Neural cell (in vitro differentiated cells): ENCODE data around the gene GNAQ.

Experiments
- EP300 ChIP-seq: fragments of 450-650 bp; conservative IDR thresholded peaks from 2 replicates; pipeline ENCODE4 v1.6.1; 2014; ENCODE audit warnings: antibody characterized with exemption, mild to moderate bottlenecking, moderate library complexity; ENCODE audit not compliant: poor library complexity, severe bottlenecking
- EZH2 ChIP-seq: fragments of 200-600, 300-800 bp; shearing (Covaris generic), sonication (generic); IDR thresholded peaks from 2 replicates; pipeline ENCODE4 v1.6.1; 2014; ENCODE audit warnings: antibody characterized with exemption, low read length, borderline replicate concordance, mild to moderate bottlenecking; ENCODE audit not compliant: insufficient read depth, poor library complexity, severe bottlenecking
- MXI1 ChIP-seq: fragments of 450-650 bp; conservative IDR thresholded peaks from 2 replicates; pipeline ENCODE4 v1.6.1; 2014; ENCODE audit warnings: antibody characterized with exemption, mild to moderate bottlenecking; ENCODE audit not compliant: poor library complexity, severe bottlenecking
- POLR2AphosphoS5 ChIP-seq: IDR thresholded peaks from 2 replicates; pipeline ENCODE4 v1.6.1; 2012
- RAD21 ChIP-seq: fragments of 450-650 bp; conservative IDR thresholded peaks from 2 replicates; pipeline ENCODE4 v1.6.1; 2014; ENCODE audit warnings: antibody characterized with exemption, mild to moderate bottlenecking, moderate library complexity
- SMC3 ChIP-seq: fragments of 450-650 bp; conservative IDR thresholded peaks from 2 replicates; pipeline ENCODE4 v1.6.1; 2014; ENCODE audit warnings: antibody characterized with exemption, mild to moderate bottlenecking, moderate library complexity; ENCODE audit not compliant: poor library complexity
- TAF1 ChIP-seq: IDR thresholded peaks from 2 replicates; pipeline ENCODE4 v1.6.1; 2012; ENCODE audit warnings: low read depth
- TF ChIP-seq, protein P1 (sequence below): IDR thresholded peaks from 2 replicates; pipeline ENCODE4 v1.6.1; 2012; ENCODE audit warnings: borderline replicate concordance
- TF ChIP-seq, protein P2 (sequence below): fragments of 450-650 bp; IDR thresholded peaks from 2 replicates; pipeline ENCODE4 v1.5.1; 2014; ENCODE audit warnings: antibody characterized with exemption, mild to moderate bottlenecking, moderate library complexity; ENCODE audit not compliant: poor library complexity, severe bottlenecking

DNA sequence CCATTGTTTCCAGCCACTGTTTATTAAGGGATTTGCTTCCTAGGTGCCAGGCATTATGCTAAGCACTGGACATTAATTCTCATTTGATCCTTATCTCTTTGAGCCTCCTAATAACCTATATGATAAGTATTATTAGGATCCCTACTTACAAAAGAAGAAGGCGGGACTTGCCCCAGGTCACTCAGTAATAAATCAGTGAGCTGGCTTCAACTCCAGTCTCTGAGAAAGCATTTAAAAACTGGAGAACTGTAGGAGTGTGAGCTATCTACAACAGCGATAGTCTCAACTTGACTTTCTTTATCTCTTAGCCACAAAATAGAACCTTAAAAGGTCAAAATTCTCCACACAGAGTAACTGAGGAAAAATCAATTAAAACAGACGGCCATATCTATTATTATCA lies 155.0 kb downstream of the GNAQ start:
- TF ChIP-seq, protein P1, sequence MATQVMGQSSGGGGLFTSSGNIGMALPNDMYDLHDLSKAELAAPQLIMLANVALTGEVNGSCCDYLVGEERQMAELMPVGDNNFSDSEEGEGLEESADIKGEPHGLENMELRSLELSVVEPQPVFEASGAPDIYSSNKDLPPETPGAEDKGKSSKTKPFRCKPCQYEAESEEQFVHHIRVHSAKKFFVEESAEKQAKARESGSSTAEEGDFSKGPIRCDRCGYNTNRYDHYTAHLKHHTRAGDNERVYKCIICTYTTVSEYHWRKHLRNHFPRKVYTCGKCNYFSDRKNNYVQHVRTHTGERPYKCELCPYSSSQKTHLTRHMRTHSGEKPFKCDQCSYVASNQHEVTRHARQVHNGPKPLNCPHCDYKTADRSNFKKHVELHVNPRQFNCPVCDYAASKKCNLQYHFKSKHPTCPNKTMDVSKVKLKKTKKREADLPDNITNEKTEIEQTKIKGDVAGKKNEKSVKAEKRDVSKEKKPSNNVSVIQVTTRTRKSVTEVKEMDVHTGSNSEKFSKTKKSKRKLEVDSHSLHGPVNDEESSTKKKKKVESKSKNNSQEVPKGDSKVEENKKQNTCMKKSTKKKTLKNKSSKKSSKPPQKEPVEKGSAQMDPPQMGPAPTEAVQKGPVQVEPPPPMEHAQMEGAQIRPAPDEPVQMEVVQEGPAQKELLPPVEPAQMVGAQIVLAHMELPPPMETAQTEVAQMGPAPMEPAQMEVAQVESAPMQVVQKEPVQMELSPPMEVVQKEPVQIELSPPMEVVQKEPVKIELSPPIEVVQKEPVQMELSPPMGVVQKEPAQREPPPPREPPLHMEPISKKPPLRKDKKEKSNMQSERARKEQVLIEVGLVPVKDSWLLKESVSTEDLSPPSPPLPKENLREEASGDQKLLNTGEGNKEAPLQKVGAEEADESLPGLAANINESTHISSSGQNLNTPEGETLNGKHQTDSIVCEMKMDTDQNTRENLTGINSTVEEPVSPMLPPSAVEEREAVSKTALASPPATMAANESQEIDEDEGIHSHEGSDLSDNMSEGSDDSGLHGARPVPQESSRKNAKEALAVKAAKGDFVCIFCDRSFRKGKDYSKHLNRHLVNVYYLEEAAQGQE, result no peak
- TF ChIP-seq, protein P2, sequence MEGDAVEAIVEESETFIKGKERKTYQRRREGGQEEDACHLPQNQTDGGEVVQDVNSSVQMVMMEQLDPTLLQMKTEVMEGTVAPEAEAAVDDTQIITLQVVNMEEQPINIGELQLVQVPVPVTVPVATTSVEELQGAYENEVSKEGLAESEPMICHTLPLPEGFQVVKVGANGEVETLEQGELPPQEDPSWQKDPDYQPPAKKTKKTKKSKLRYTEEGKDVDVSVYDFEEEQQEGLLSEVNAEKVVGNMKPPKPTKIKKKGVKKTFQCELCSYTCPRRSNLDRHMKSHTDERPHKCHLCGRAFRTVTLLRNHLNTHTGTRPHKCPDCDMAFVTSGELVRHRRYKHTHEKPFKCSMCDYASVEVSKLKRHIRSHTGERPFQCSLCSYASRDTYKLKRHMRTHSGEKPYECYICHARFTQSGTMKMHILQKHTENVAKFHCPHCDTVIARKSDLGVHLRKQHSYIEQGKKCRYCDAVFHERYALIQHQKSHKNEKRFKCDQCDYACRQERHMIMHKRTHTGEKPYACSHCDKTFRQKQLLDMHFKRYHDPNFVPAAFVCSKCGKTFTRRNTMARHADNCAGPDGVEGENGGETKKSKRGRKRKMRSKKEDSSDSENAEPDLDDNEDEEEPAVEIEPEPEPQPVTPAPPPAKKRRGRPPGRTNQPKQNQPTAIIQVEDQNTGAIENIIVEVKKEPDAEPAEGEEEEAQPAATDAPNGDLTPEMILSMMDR, result no peak
- TF ChIP-seq EZH2 (no peak), EP300 (no peak), RAD21 (no peak), TAF1 (no peak), POLR2AphosphoS5 (no peak), SMC3 (no peak), MXI1 (no peak)
